ENCODE data around the gene ZNF544. TPM values are rescaled to one million over a fixed set of nuclear protein-coding genes. Genes with fewer than 3 reads are reported as not detected.

The ZNF544 gene
- total RNA-seq, 4 donors from 2014 or later = 3.8 to 9.5 (median 6.0) TPM

DNA sequence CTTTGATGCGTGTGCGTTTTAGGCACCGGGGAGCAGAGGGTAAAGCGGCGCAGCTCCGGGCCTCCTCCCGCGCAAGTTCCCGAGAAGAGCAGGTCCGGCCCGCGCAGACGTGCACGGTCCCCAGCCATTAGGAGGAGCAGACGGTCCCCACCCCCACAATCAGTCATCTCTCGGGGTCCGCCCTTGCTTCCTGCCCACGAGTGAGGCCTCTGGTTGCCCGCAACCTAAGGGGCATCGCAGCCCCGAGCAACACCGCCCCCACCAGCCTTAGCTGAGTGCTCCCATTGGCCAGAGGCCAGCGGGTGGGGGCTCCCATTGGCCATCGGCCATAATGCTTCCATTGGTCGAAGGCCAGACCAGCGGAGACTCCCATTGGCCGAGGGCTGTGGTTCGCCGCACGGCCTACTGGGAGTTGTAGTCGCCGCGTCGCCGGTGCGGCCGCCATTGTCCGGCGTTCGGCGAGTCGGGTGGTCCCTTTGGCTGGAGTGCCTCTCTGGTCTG is 49.9 kb downstream of the ZNF544 start, which contains the start of gene ZNF8:
TSS of gene ZNF8 (plus strand) at position 415 of the 501 bp plus-strand sequence. CDS start 127 bp downstream, outside the sequence.
- ATAC-seq (peak; percentile 94 to 95), DNase-seq (peak; percentile 85 to 89)
- TF ChIP-seq POLR2A (IDR thresholded peaks at IDR 0.05) (peak; percentile 20 to 39), CTCF (IDR thresholded peaks at IDR 0.05 in 4 of 5, conservative IDR thresholded peaks at IDR 0.05 in 1 of 5) (no peak)
- intact Hi-C loops (cut with DNase I; ENCODE audit: low total_unique reads) (loop anchor here (1.0 kb wide), 1 partner anchor 27 kb away; the partner anchor contains the start of gene ERVK3-1), in situ Hi-C loops (cut with MboI; ENCODE audit: low sequenced_read_pairs in 4 of 4) (no loop called here)
- Histone ChIP-seq H3K27me3 (peaks cover 0 to 10% (median 7%) of the 10 kb centered on the region in 3 donors), H3K4me1 (peaks cover 4 to 15% of the 10 kb centered on the region in 2 donors), H3K27ac (peak within 1 kb of the TSS; percentile 72 to 91 (median 83)), H3K36me3 (peaks cover 0 to 11% of the 10 kb centered on the region in 2 donors), H3K4me3 (peak within 1 kb of the TSS; percentile 74 to 82 (median 78)), H3K9me3 (peaks cover 0 to 5% (median 0%) of the 10 kb centered on the region in 3 donors)

- peaks cover 0 to 10% (median 7%) of the 10 kb centered on the region in 3 donors for H3K27me3 ChIP-seq
- intact Hi-C loops (cut with DNase I; ENCODE audit: low total_unique reads) = no loop called here
- peak overlapping the region; percentile 74 to 82 (median 78) for H3K4me3 ChIP-seq
- ATAC-seq (peak; percentile 44 to 55), DNase-seq (peak; percentile 12 to 20)
- H3K9me3 ChIP-seq = peaks cover 0 to 3% (median 0%) of the 10 kb centered on the region in 3 donors
- TF ChIP-seq POLR2A (IDR thresholded peaks at IDR 0.05) = no peak
- no peak for TF ChIP-seq CTCF (IDR thresholded peaks at IDR 0.05 in 4 of 5, conservative IDR thresholded peaks at IDR 0.05 in 1 of 5)
- H3K36me3 ChIP-seq = peaks cover 0 to 9% of the 10 kb centered on the region in 2 donors
- H3K27ac ChIP-seq = peak overlapping the region; percentile 72 to 91 (median 83)
- in situ Hi-C loops (cut with MboI; ENCODE audit: low sequenced_read_pairs in 4 of 4) = no loop called here
- H3K4me1 ChIP-seq = peaks cover 4 to 15% of the 10 kb centered on the region in 2 donors
Observed at GRCh38 chr19:58279042-58279924, 50.6 kb downstream of the ZNF544 start.

- DNase-seq = no peak
- TF ChIP-seq POLR2A (IDR thresholded peaks at IDR 0.05) (no peak), CTCF (IDR thresholded peaks at IDR 0.05 in 4 of 5, conservative IDR thresholded peaks at IDR 0.05 in 1 of 5) (no peak)
- in situ Hi-C loops (cut with MboI; ENCODE audit: low sequenced_read_pairs in 4 of 4) = no loop called here
- H3K27me3 ChIP-seq = peaks cover 0 to 10% (median 7%) of the 10 kb centered on the region in 3 donors
- intact Hi-C loops (cut with DNase I; ENCODE audit: low total_unique reads) = no loop called here
- H3K27ac ChIP-seq = peak overlapping the region in 1 of 4 donors; percentile 91
- no peaks in the 10 kb centered on the region for H3K9me3 ChIP-seq
- peaks cover 0 to 4% of the 10 kb centered on the region in 2 donors for H3K36me3 ChIP-seq
- no peak for ATAC-seq
- H3K4me3 ChIP-seq = peak overlapping the region in 3 of 4 donors; percentile 78 to 82 (median 79)
- peaks cover 4 to 15% of the 10 kb centered on the region in 2 donors for H3K4me1 ChIP-seq
Observed at GRCh38 chr19:58279925-58280316, 51.2 kb downstream of the ZNF544 start.

- H3K9me3 ChIP-seq = peaks cover 0 to 7% (median 0%) of the 10 kb centered on the region in 3 donors
Observed at GRCh38 chr19:58284199-58284598, 55.5 kb downstream of the ZNF544 start.

More at GRCh38 chr19:58284199-58284598, 55.5 kb downstream of the ZNF544 start:
- Histone ChIP-seq H3K4me3 (no peak overlapping the region), H3K27ac (no peak overlapping the region), H3K36me3 (peaks cover 0 to 32% of the 10 kb centered on the region in 2 donors), H3K27me3 (peaks cover 0 to 4% (median 4%) of the 10 kb centered on the region in 3 donors), H3K4me1 (peaks cover 4 to 15% of the 10 kb centered on the region in 2 donors)
- TF ChIP-seq POLR2A (IDR thresholded peaks at IDR 0.05) = no peak
- TF ChIP-seq CTCF (IDR thresholded peaks at IDR 0.05 in 4 of 5, conservative IDR thresholded peaks at IDR 0.05 in 1 of 5) = no peak
- DNase-seq = no peak
- in situ Hi-C loops (cut with MboI; ENCODE audit: low sequenced_read_pairs in 4 of 4) = no loop called here
- intact Hi-C loops (cut with DNase I; ENCODE audit: low total_unique reads) = no loop called here
- ATAC-seq = no peak

Data from gastrocnemius medialis (tissue), 4 donors.